Stimulated activated naive CD4-positive, alpha-beta T cell treated with Interleukin-2 at 50 U/mL for 16 hours (primary cell): Measurements from ENCODE around the gene LRRC58.

Source experiments
- DNase-seq: peaks from one replicate; lab custom pipeline; 2025; lab: John Stamatoyannopoulos, UW

Gene LRRC58

DNA sequence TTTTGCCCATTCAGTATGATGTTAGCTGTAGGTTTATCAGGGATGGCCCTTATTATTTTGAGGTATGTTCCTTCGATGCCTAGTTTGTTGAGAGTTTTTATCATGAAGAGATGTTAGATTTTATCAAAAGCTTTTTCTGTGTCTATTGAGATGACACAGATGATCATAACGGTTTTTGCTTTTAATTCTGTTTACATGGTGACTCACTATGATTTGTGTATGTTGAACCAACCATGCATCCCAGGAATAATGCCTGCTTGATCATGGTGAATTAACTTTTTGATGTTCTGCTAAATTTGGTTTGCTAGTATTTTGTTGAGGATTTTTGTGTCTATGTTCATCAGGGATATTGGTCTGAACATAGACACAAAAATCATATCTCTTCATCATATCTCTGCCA lies 72.4 kb downstream of the LRRC58 start:
- no peak for DNase-seq

DNA sequence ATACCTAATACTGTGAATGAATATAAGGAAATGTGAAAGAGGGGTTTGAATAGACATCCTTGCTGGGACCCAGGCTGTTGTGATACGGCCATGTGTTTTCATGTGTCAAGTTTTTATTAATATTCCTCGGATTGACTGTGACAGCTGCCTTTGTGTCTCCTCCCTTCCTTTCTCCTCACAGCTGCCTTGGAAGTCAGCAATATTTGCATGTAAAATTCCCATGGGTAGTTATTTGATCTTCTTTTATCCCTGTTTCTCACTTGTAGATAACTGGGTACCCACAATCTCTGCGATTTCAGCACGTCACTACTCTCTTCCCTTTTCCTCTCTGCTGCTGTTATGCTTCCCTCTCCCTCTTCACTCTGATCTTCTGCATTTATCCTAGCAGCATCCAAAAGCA lies 73.5 kb downstream of the LRRC58 start:
- DNase-seq, result no peak

DNA sequence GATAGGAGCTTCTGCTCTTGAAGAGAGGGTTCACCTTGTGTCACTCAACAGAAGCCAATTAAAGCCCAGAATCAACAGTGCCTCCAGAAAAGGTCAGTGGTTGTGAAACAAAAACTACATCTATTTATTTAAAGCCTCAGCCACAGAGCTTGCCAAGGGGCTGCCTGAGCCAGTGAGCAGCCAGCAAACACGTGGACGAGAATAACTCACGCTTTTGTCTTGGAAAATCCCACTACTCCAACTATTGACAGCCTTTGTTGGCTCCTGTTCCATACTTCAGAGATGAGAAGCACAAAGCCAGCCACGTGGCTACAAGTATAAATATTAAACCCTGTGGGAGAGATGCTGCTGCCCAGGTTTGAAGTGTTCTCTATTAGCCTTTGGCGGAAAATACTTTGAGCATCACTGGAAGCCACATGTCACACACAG lies 74.4 kb downstream of the LRRC58 start:
- DNase-seq, result no peak
